HG03025 (cell line): ENCODE data around the gene CALY.

Experiments used
- ATAC-seq: cut with Tn5 transposase; IDR thresholded peaks from one replicate; pipeline ENCODE4 v1.9.1; 2021; ENCODE audit warnings: mild to moderate bottlenecking, moderate library complexity; ENCODE audit not compliant: unreplicated experiment, low FRiP score

The CALY gene

GRCh38 chr10:133353202-133353959, 16.7 kb upstream of the CALY start:
- ATAC-seq: no peak

DNA sequence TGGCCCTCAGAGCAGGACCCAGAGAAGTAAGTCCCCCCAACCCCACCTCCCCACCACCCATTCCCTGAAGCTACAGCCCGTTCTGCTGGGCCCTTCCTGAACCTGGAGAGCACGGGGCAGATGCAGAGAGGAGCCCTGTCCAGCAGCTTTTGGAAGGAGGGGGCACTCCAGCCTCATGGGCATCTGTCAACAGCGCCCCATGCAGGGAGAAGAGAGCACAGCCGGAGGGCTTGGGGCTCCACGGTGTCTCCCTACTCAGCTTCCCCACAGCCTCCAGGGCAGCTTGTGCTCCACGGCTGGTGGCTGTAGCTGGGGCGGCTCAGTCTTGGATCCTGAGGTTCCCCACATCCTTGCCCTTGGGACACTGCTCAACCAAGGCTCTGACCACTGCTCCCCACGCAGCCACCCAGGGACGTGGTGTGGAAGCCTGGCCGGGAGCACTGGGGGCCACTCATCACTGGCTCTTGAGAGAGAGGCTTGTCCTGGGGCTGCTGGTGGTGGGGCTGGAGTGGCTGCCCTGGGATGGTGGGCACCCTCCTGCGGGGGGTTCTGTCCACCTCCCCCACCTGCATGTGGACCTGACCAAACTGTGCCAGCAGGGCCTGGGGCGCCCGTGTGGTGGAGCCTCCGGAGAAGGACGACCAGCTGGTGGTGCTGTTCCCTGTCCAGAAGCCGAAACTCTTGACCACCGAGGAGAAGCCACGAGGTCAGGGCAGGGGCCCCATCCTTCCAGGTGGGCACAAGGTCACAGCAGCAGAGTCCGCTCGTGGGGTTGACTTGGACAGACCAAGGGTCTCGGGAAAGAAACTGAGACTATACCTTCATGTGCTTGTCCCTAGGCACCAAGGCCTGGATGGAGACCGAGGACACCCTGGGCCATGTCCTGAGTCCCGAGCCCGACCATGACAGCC, 15.0 kb upstream of the CALY start:
- no peak for ATAC-seq

DNA sequence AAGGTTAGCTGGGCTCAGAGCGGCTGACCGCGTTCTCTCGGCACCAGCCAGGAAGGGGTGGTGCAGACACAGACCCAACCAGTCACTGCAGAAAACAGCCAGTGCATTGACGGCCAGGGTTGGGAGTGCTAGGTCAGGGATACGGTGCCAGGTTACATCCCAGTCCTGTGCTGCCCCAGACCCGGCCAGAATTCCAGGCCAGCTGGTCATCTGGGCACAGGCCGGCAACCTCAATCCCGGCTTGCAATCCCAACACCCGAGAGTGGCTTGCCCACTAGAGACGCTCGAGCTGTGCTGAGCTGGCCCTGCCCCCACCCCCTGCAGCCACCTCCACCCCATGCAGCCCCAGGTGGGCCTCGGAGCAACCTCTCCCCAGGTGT, 14.2 kb upstream of the CALY start:
- no peak for ATAC-seq

DNA sequence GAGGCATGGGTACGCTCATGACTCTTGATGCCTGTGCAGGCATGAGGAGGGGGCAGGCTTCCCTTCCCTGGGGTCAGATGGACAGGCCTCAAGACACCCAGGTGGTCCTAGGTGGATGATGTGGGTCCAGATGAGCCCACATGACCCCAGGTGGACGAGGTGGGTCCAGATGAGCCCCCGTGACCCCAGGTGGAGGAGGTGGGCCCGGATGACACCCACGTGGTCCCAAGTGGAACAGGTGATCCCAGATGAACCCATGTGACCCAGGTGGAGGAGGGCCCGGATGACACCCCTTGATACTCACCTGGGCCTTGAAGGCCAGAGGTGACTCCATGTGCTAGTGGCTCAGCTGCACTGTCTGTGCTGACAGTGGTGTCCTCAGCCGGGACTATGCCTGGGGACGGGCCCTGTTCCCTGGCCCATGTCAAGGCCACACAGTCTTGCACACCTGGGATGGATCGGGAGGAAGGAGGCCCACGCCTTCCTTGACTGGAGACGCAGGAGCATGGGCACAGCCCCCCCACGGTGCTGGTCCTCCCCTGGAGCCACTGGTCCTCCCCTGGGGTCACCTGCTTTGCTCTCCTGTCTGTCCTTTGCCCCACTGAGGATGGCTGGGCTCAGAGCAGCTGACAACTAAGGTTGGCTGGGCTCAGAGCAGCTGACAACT, 13.7 kb upstream of the CALY start:
- ATAC-seq: no peak

DNA sequence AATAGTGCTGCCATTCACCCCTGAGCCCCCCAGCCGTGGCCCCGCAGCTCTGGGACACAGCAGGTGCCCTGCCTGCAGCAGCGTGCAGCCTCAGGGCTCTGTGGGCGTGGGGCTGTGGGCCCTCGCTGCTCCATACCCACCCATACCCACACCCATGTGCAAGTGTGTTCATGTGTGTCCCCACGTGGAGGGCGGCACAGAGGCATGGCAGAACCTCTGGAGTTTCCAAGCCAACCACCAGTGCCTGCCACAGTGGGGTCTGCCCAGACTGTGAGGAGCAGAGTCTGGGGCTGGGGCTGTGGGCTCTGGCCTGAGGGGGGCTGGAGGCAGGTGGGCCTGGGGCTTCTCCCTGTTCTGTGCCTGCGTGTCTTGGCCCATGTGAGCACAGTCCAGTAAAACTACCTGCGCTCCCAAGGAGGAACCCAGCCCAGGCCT, 12.9 kb upstream of the CALY start:
- no peak for ATAC-seq

- ATAC-seq: no peak
Measured at GRCh38 chr10:133349160-133349568, 12.5 kb upstream of the CALY start.

DNA sequence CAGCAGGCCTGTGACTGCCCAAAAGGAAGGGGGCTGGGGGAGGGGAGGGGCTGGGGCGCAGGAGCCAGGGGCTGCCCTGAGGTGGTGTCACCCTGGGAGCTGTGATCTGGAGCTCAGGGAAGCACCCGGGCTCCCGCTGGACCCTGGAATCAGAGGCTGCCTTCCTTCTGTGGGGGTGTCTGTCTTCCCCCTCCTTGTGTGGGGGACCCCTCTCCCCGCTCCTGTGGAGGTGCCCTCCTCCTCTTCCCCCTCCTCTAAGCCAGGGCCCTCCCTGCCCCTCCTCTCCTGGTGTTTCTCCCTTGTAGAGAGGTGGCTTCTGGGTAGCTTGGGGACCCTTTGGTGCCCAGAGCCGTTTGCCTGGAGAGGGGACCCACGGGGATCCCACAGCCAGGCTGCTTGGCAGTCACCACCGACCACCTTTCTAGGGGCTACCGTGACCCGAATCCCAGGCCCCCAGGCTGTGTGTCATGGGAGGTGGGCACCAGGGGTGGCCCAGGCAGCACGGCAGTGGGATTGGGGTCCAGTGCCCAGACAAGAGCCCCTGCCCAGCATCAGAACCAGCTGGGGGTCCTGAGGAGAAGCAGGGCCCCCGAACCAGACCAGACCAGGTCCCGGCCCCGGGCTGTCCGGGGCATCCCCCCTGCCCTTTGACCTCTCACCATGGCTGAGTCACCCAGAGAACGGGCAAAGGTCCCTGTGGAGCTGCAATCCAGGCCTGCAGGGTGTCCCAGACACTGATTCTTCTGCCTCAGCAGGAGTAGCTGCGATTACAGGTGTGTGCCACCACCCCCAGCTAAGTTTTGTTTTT, 11.2 kb upstream of the CALY start:
- ATAC-seq: no peak

DNA sequence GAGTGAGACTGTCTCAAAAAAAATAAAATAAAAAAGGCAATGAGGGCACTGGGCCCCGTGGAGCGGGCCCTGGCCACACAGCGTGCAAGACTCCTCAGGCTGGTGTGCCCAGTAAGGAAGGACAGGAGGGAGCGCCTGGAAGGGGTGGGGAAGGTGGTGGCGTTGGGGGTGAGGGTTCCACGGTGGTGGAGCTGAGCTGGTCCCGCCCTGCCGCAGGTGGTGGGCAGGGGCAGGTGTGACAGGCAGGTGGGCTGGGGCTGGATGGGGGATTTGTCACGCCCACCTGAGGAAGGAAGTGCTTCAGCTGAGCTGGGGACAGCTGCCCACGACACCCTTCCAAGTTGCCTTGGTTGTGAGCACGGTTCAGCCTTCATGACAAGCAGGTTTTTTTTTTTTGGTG, 9.7 kb upstream of the CALY start:
- ATAC-seq: no peak

GRCh38 chr10:133344236-133344635, 7.5 kb upstream of the CALY start:
- ATAC-seq: no peak

DNA sequence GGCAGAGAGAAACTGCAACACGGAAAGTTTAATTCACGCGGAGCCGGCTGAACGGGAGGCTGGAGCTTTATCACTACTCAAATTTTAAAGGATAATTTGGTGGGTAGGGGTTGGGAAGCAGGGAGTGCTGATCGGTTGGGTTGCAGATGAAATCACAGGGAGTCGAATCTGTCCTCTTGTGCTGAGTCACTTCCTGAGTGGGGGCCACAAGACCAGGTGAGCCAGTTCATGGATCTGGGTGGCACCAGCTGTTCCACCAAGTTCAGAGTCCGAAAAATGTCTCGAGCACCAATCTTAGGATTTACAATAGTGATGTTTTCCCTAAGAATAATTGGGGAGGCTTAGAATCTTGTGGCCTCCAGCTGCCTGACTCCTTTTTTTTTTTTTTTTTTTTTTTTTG, 6.9 kb upstream of the CALY start:
- ATAC-seq: no peak

DNA sequence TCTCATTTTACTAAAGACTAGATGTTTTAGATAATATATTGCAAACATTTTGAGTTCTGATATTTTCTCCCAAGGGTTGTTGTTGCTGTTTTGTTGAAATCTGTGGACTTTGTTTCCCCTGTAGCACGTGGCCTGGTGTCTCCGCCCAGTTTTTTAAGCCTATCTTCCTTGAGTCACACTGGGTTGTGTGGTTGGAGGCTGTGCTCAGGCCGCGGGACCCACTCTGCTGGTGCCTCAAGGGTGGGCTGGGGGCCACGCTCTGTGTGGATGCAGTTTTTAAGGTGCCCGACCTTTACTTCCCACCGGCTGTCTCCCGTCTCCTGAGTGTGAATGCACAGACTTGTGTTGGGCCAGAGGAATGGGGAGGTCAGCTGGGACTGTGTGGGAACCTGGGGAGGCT, 6.2 kb upstream of the CALY start:
- ATAC-seq: no peak

GRCh38 chr10:133341983-133342382, 5.3 kb upstream of the CALY start:
- ATAC-seq: no peak

DNA sequence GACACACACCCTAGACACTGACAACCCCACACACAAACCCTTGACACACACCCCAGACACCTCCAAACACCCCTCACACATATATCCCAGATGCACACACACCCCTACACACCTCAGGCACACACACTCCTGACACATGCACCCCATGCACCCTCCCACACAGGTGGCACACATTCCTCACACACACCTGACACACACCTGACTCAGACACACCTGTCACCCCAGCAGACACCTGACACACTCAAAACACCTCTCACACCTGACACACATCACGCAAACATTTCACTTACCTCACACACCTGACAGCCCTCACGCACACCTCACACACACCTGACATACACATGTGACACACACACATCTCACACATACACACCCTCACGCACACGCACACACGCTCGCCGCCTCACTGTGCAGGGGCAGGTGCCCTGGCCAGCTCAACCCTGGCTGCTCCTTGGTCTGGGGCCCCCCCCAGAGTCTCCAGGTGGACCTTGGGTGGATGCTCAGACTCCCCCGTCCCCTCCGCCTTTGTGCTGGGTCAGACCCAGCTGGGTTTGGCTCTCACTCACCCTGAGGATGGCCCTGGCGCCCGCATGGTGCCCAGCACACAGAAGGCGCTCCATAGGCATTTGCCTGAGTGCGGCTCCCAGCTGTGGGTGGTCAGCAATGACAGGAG, 3.1 kb upstream of the CALY start:
- no peak for ATAC-seq

GRCh38 chr10:133338080-133339071, 1.7 kb upstream of the CALY start:
- no peak for ATAC-seq

- ATAC-seq: no peak
Measured at GRCh38 chr10:133337370-133337725, 652 bp upstream of the CALY start.

- no peak for ATAC-seq
Measured at GRCh38 chr10:133336118-133336576, 549 bp downstream of the CALY start.

DNA sequence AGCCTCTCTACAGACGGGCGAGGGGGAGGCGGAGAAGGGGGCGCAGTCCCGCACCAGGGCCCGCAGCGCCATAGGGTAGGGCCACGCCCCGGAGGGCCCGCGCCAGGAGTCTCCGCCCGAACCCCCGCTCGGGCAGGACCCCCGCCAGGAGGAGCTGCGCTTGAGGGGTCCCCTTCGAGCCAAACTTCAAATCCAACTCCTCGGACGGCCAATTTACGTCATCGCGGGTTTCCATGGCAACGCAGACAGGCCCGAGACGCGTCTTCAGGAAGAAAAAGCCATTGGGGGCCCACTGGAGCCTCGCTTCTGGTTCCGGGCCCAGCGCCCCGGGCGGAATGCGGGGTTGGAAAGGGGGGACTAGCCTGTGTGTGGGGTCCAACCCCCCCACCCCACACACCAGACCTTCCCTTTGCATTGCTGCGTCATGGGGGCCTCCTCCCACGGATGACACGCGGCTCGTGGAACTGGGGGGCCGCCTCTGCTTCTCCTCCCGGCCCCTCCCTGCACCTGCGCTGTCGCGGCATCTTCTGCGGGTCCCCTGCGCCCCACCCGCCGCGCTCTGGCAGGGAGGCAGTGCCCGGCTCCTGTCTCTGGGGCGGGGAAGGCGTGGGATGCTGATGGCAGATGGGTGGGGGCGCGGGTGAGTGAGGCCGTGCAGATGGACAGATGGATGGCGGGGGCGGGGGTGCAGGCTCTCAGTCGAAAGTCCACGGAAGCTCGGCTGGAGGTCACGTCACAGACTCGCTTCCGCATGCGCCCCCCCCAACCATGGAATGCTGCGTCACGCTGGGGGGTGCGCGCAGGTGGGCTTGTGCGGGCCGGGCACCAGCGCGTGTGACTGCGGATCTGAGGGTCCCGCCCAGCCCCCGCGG, 1.2 kb downstream of the CALY start:
- no peak for ATAC-seq
